D341Med (cell line): Measurements from ENCODE around the gene LACTB.

Experiments
- DNase-seq: peaks from one replicate; pipeline ENCODE4 v3.0.0; 2012; ENCODE audit warnings: low spot score

The LACTB gene

DNA sequence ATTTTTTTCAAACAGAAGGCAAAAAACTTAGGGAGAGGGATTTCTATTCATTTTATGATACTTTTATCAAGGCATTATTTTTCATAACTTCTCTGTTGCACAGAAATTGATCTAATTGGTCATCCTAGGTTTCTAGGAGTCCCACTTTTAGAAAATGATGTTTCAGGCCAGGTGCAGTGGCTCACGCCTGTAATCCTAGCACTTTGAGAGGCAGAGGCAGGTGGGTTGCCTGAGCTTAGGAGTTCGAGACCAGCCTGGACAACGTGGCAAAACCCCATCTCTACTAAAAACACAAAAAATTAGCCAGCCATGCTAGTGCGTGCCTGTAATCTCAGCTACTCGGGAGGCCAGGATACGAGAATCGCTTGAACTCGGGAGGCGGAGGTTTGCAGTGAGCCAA is 2.8 kb downstream of the LACTB start:
- no peak for DNase-seq

DNA sequence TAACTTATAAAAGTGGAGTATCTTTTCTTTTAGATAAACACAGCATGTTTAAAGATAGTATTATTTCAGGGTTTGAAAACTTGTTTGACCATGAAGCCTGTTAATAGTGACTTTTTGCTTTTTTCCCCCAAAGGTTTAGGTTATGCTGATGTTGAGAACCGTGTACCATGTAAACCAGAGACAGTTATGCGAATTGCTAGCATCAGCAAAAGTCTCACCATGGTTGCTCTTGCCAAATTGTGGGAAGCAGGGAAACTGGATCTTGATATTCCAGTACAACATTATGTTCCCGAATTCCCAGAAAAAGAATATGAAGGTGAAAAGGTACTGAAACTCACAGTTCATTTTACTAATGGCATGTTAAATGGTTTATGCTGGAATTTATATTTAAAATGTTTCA is 5.1 kb downstream of the LACTB start:
- no peak for DNase-seq

GRCh38 chr15:63133786-63134185 is 12.1 kb downstream of the LACTB start:
- DNase-seq = no peak

DNA sequence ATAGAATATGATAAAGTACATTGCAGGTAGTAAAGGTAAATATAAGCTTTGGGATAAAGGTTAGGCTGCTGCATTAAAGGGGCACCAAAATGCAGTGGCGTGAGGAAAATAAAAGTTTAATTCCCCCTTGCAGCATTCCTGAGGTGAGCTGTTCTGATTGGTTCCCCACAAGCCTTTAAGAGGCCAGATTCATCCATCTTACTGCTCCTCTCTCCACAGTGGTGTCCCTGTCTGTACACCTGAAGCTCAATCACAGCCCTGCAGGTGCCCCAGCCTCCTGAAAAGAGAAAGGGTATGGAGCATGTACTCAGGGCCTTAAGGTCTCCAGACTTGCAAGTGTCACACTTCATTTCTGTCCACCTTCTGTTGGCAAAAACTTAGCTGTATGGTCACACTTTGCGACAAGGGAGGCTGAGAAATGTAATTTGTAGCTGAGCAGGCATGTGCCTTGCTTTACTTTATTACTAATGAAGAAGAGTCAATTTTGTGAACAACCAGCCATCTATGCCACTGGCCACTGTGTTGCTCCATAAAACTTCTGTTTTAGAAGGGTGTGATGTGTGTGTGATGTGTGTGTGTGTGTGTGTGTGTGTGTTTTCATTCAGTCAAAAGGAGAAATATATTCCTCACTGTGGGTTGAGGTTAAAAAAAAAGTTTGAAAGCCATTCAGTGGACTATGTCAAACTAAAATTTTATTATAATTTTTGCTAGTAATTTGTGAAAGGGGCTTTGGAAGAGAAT is 12.8 kb downstream of the LACTB start:
- DNase-seq = no peak

- DNase-seq = no peak
These were observed 13.6 kb downstream of the LACTB start for GRCh38 chr15:63135281-63135680.

DNA sequence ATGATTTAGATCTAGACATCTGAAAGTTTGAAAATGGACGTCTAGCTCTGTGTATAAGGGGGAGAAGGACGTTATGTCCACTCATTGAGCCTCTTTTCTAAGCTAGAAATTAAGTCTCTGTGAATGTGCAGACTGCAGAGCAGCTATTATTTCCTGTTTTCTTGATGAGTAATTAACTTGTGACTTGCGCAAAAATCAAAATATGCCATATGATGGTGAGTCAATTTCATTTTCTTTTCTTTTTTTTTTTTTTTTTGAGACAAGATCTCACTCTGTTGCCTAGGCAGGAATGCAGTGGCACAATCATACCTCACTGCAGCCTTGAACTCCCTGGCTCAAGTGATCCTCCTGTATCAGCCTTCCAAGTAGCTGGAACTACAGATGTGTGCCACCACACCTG is 14.1 kb downstream of the LACTB start:
- no peak for DNase-seq

GRCh38 chr15:63136742-63137141 is 15.1 kb downstream of the LACTB start:
- no peak for DNase-seq

DNA sequence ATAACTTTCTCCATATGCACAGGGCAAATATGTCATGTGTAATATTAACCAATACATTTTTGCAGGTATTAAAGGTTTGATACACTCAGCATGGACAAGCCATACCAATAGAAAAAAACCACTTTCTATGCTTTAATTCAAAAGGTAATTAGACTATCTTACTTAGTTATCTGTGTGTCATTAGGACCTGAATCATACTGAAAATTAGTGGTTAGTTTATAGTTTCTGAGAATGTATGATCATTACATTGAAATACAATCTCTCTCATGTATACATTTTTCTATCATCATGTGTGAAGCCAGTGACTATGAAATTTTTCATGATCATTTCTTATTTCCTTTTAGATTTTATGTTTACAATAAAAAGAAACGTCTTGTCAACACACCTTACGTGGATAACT is 19.3 kb downstream of the LACTB start:
- DNase-seq = no peak

- no peak for DNase-seq
These were observed 23.8 kb downstream of the LACTB start for GRCh38 chr15:63145426-63145825.

- DNase-seq = no peak
These were observed 25.0 kb downstream of the LACTB start for GRCh38 chr15:63146684-63147083.

DNA sequence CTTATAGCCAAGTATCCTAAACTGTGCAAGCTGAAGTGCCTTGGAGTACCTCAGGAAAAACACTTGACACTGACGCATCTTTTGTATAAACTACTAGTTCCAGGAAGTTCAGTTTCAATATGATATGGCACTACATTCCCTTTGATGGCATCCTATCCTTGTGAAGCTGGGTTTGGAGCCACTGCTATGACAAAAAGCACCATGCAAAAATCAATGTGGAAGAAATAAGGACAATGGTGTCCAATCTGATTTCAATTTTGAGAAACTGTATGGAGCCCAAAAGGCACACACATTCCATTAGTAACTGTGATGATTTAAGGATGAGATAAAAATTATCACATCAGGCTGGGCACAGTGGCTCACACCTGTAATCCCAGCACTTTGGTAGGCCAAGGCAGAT is 30.0 kb downstream of the LACTB start:
- no peak for DNase-seq

GRCh38 chr15:63155486-63155885 is 33.8 kb downstream of the LACTB start:
- DNase-seq = no peak

DNA sequence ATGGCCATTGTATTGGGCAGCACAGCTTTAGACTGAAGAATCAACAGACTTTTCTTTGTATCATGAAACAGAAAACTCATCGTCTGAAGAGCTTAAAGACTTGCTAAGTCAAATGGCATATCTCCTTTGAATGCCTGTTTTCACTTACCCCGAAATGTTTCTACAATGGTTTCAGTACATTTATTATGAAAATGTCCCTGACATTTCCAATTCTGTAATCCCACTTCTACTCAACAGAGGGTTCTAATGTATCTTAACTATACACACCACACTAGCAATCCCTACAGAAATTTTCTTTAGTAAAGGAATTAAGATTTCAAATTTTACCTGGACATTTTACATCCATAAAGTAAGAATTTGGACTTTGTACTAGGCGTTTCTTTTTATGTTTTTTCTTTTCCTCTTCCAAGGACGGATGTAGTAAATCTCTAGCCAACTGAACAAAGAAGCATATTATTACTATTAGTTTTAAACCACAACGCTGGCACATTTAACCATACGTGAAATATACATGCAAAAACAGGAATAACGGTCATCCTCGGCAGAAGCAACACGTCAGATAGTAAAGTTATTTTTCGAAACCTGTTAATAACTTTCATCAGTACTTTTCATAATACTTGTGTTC is 34.5 kb downstream of the LACTB start:
- DNase-seq = no peak

- no peak for DNase-seq
These were observed 35.1 kb downstream of the LACTB start for GRCh38 chr15:63156755-63157117.

- peak; percentile 93 for DNase-seq
These were observed 35.6 kb downstream of the LACTB start, which contains the start of gene RPS27L for GRCh38 chr15:63157118-63157843. TSS of gene RPS27L (minus strand) at chr15:63157477. CDS start at chr15:63157405, 72 bp downstream.

GRCh38 chr15:63157891-63158431 is 36.3 kb downstream of the LACTB start:
- DNase-seq = no peak

DNA sequence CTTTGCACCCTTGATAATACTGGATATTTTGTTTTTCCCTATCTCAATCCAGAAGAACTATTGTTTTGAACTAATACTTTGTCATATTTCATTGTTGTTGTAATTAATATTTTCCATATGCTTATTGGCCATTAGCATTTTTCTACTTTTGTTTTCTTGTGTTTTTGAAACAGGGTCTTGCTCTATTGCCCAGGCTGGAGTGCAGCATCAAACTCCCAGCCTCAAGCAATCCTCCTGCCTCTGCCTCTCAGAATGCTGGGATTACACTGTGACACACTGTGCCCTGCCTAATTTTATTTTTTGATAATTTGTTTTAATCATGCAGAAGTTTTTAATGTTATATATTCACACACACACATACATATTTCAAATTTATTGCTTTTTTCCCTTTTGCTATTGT is 39.0 kb downstream of the LACTB start:
- DNase-seq = no peak

GRCh38 chr15:63163217-63163616 is 41.6 kb downstream of the LACTB start:
- no peak for DNase-seq

DNA sequence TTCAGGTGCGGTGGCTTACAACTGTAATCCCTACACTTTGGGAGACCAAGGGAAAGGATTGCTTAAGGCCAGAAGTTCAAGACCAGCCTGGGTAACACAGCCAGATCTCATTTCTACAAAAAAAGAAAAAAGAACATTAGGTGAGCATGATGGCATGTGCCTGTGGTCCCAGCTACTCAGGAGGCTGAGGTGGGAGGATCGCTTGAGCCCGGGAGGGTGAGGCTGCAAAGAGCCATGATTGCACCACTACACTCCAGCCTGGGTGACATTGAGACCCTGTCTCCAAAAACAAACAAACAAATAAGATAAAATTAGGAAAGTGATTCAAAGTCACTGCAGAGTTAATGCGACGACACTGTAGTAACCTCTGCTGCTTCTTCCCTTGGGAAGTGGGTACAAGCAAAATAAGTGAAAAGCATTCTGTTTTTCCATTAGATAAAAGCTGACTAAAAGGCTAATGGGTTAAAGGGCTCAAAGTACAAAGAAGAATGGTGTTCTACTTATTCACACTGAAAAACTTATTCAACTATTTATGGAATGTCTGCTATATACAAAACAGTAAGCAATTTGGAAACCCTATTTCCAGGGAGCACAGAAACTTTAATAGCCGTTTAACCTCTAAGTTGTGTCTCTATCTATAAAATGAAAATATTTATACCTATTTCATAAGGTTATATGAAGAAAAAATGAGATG is 43.7 kb downstream of the LACTB start:
- no peak for DNase-seq

GRCh38 chr15:63166219-63166618 is 44.6 kb downstream of the LACTB start:
- no peak for DNase-seq

GRCh38 chr15:63169788-63170187 is 48.1 kb downstream of the LACTB start:
- DNase-seq = no peak

GRCh38 chr15:63172376-63172775 is 50.7 kb downstream of the LACTB start:
- DNase-seq = no peak
